ENCODE measurements around the gene ABR.
"Not testable (repeated sequence)": the region's sequence is repeated elsewhere in the genome, so short reads cannot be mapped to it uniquely, and the experiment has no call there.

Gene ABR

DNA sequence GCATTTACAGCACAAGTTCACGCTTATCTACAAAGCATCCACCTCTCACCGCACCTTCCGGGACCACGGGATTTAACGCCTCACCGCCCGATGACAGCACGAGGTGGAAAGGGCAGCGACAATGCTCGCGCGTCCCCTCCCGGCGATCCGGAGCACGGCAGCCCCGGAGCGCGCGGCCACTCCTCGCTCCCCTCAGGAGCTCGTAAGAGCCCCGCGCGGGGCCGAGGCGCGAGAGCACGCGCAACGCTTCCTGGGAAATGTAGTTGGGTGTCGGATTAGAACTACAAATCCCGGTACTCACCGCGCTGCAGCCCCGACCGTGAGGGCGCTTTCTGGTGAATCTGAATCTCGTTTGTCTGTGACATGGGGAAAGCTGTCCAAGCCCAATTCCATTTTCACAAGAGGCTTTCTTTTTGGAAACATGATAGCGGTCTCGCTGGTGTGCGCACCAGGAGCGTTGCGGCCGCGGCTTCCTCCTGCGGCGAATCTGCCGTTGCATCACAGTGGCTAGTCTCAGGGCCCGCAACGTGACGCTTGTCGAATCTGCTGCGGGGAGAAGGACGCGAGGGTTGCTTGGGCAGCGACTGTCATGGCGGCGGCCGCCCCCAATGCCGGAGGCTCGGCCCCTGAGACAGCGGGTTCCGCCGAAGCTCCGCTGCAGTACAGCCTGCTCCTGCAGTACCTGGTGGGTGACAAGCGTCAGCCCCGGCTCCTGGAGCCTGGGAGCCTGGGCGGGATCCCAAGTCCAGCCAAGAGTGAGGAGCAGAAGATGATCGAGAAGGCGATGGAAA, 183.0 kb downstream of the ABR start, which contains the start of gene TIMM22:
TSS of gene TIMM22 (plus strand) at position 576 of the 791 bp plus-strand sequence. CDS start at position 590, 14 bp downstream.
- Histone ChIP-seq H3F3A (ENCODE audit: insufficient read depth, low read length) (peaks cover 9% of the 10 kb centered on the region), H3K27ac (ENCODE audit: low read length) (peak within 1 kb of the TSS; percentile 72; the same call in 1 of the 2 replicates), H2AFZ (ENCODE audit: low read length) (peak within 1 kb of the TSS; percentile 92), H3K9me3 (replicated peaks; ENCODE audit: insufficient read depth, low read length) (no peaks in the 10 kb centered on the region), H3K27me3 (replicated peaks; ENCODE audit: insufficient read depth, low read length) (peaks cover 19% of the 10 kb centered on the region), H3K79me2 (ENCODE audit: low read length) (peaks cover 36% of the 10 kb centered on the region), H3K9ac (ENCODE audit: low read length) (peak within 1 kb of the TSS; percentile 94), H3K9me2 (replicated peaks; ENCODE audit: insufficient read depth, low read length) (no peaks in the 10 kb centered on the region), H3K36me3 (replicated peaks; ENCODE audit: insufficient read depth, low read length) (peaks cover 11% of the 10 kb centered on the region; the same call in 1 of the 2 replicates), H3K4me1 (ENCODE audit: low read length) (peaks cover 14% of the 10 kb centered on the region), H4K20me1 (ENCODE audit: insufficient read depth, low read length) (no peaks in the 10 kb centered on the region; the same call in 1 of the 2 replicates), H3K4me3 (ENCODE audit: low read length) (peak within 1 kb of the TSS; percentile 99), H3K4me2 (ENCODE audit: low read depth, low read length) (peak within 1 kb of the TSS; percentile 95)
- TF ChIP-seq EZH2phosphoT487 (IDR thresholded peaks at IDR 0.05; ENCODE audit: low read length) = no peak
- TF ChIP-seq, protein P1, sequence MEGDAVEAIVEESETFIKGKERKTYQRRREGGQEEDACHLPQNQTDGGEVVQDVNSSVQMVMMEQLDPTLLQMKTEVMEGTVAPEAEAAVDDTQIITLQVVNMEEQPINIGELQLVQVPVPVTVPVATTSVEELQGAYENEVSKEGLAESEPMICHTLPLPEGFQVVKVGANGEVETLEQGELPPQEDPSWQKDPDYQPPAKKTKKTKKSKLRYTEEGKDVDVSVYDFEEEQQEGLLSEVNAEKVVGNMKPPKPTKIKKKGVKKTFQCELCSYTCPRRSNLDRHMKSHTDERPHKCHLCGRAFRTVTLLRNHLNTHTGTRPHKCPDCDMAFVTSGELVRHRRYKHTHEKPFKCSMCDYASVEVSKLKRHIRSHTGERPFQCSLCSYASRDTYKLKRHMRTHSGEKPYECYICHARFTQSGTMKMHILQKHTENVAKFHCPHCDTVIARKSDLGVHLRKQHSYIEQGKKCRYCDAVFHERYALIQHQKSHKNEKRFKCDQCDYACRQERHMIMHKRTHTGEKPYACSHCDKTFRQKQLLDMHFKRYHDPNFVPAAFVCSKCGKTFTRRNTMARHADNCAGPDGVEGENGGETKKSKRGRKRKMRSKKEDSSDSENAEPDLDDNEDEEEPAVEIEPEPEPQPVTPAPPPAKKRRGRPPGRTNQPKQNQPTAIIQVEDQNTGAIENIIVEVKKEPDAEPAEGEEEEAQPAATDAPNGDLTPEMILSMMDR (IDR thresholded peaks at IDR 0.05; ENCODE audit: low read length) = peak; percentile 91
- peak; percentile 98 for DNase-seq

- H4K20me1 ChIP-seq (ENCODE audit: insufficient read depth, low read length); H3K4me2 ChIP-seq (ENCODE audit: low read depth, low read length); H3K9ac ChIP-seq (ENCODE audit: low read length); H3K27ac ChIP-seq (ENCODE audit: low read length); H2AFZ ChIP-seq (ENCODE audit: low read length); H3F3A ChIP-seq (ENCODE audit: insufficient read depth, low read length); H3K4me3 ChIP-seq (ENCODE audit: low read length); H3K36me3 ChIP-seq (replicated peaks; ENCODE audit: insufficient read depth, low read length); DNase-seq; H3K9me3 ChIP-seq (replicated peaks; ENCODE audit: insufficient read depth, low read length); H3K9me2 ChIP-seq (replicated peaks; ENCODE audit: insufficient read depth, low read length): not testable (repeated sequence)
- peaks cover 31% of the 10 kb centered on the region for H3K27me3 ChIP-seq (replicated peaks; ENCODE audit: insufficient read depth, low read length)
- H3K4me1 ChIP-seq (ENCODE audit: low read length) = peaks cover 14% of the 10 kb centered on the region
- H3K79me2 ChIP-seq (ENCODE audit: low read length) = peaks cover 25% of the 10 kb centered on the region
Observed at GRCh38 chr17:995324-995723, 184.5 kb downstream of the ABR start.

GRCh38 chr17:992933-993332, 186.8 kb downstream of the ABR start:
- no peak overlapping the region for H3K4me3 ChIP-seq (ENCODE audit: low read length)
- no peak for DNase-seq
- TF ChIP-seq EZH2 (optimal IDR thresholded peaks at IDR 0.05; ENCODE audit: low read depth, low read length) (no peak), EZH2phosphoT487 (IDR thresholded peaks at IDR 0.05; ENCODE audit: low read length) (no peak)
- TF ChIP-seq, protein P1 (IDR thresholded peaks at IDR 0.05; ENCODE audit: low read length) = no peak
- H3K9ac ChIP-seq (ENCODE audit: low read length) = no peak overlapping the region
- no peaks in the 10 kb centered on the region for H4K20me1 ChIP-seq (ENCODE audit: insufficient read depth, low read length)
- H3K9me3 ChIP-seq (replicated peaks; ENCODE audit: insufficient read depth, low read length) = no peaks in the 10 kb centered on the region
- H3K36me3 ChIP-seq (replicated peaks; ENCODE audit: insufficient read depth, low read length) = no peaks in the 10 kb centered on the region
- H3F3A ChIP-seq (ENCODE audit: insufficient read depth, low read length) = no peaks in the 10 kb centered on the region
- H3K27ac ChIP-seq (ENCODE audit: low read length) = no peak overlapping the region
- peaks cover 3% of the 10 kb centered on the region for H3K4me1 ChIP-seq (ENCODE audit: low read length)
- no peak overlapping the region for H3K4me2 ChIP-seq (ENCODE audit: low read depth, low read length)
- H3K27me3 ChIP-seq (replicated peaks; ENCODE audit: insufficient read depth, low read length) = peaks cover 51% of the 10 kb centered on the region
- H2AFZ ChIP-seq (ENCODE audit: low read length) = no peak overlapping the region
- H3K9me2 ChIP-seq (replicated peaks; ENCODE audit: insufficient read depth, low read length) = no peaks in the 10 kb centered on the region
- H3K79me2 ChIP-seq (ENCODE audit: low read length) = peaks cover 10% of the 10 kb centered on the region

GRCh38 chr17:988561-988960, 191.2 kb downstream of the ABR start:
- no peak for DNase-seq
- H2AFZ ChIP-seq (ENCODE audit: low read length) = no peak overlapping the region
- no peaks in the 10 kb centered on the region for H3K4me1 ChIP-seq (ENCODE audit: low read length)
- H3K9me3 ChIP-seq (replicated peaks; ENCODE audit: insufficient read depth, low read length) = no peaks in the 10 kb centered on the region
- no peaks in the 10 kb centered on the region for H4K20me1 ChIP-seq (ENCODE audit: insufficient read depth, low read length)
- no peak overlapping the region for H3K4me3 ChIP-seq (ENCODE audit: low read length)
- no peaks in the 10 kb centered on the region for H3K9me2 ChIP-seq (replicated peaks; ENCODE audit: insufficient read depth, low read length)
- H3F3A ChIP-seq (ENCODE audit: insufficient read depth, low read length) = no peaks in the 10 kb centered on the region
- no peak overlapping the region for H3K4me2 ChIP-seq (ENCODE audit: low read depth, low read length)
- H3K79me2 ChIP-seq (ENCODE audit: low read length) = no peaks in the 10 kb centered on the region
- H3K27me3 ChIP-seq (replicated peaks; ENCODE audit: insufficient read depth, low read length) = peaks cover 82% of the 10 kb centered on the region
- TF ChIP-seq, protein P1 (IDR thresholded peaks at IDR 0.05; ENCODE audit: low read length) = no peak
- TF ChIP-seq EZH2 (optimal IDR thresholded peaks at IDR 0.05; ENCODE audit: low read depth, low read length) (no peak), EZH2phosphoT487 (IDR thresholded peaks at IDR 0.05; ENCODE audit: low read length) (no peak)
- H3K27ac ChIP-seq (ENCODE audit: low read length) = no peak overlapping the region
- no peaks in the 10 kb centered on the region for H3K36me3 ChIP-seq (replicated peaks; ENCODE audit: insufficient read depth, low read length)
- no peak overlapping the region for H3K9ac ChIP-seq (ENCODE audit: low read length)

All from MM.1S (cell line).